CD4-positive, alpha-beta T cell treated with Interleukin-1 beta for 1 hour (primary cell): ENCODE data around the gene TTC21A.
"Not testable (repeated sequence)": the region's sequence is repeated elsewhere in the genome, so short reads cannot be mapped to it uniquely, and the experiment has no call there.

ENCODE experiments used
- DNase-seq, 2 donors: peaks; one replicate each; pipeline ENCODE4 v3.0.0-alpha.2; 2020 to 2022

TTC21A gene

GRCh38 chr3:39158148-39158715, 50.8 kb downstream of the TTC21A start:
- DNase-seq = no peak

DNA sequence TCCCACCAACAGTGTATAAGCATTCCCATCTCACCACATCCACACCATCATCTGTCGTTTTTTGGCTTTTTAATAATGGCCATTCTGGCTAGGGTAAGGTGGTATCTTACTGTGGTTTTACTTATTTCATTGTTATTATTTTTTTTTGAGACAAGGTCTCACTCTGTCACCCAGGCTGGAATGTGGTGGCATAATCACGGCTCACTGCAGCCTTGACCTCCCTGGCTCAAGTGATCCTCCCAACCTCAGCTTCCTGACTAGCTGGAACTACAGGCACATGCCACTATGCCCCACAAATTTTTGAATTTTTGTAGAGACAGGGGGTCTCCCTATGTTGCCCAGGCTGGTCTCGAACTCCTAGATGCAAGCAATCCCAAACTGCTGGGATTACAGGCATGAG, 56.9 kb downstream of the TTC21A start:
- no peak for DNase-seq

DNA sequence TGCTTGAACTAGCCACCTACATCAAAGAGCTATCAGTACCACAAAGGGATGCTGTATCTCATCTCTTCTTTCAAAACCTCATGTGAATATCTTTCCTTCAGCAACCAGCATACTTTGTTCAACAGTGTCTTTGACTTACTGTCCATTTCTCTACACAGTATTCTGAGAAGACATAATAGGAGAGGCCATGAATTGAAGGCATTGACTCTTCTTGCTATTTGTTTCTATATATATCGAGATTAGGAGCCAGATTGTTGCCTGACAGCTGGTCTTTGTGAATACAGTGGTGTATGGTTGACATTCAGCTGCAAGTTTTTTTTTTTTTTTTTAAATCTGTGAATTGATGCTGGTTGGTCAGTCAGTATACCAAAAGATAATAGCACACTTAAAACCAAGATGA, 58.0 kb downstream of the TTC21A start:
- no peak for DNase-seq

GRCh38 chr3:39166134-39166710, 58.7 kb downstream of the TTC21A start:
- no peak for DNase-seq

DNA sequence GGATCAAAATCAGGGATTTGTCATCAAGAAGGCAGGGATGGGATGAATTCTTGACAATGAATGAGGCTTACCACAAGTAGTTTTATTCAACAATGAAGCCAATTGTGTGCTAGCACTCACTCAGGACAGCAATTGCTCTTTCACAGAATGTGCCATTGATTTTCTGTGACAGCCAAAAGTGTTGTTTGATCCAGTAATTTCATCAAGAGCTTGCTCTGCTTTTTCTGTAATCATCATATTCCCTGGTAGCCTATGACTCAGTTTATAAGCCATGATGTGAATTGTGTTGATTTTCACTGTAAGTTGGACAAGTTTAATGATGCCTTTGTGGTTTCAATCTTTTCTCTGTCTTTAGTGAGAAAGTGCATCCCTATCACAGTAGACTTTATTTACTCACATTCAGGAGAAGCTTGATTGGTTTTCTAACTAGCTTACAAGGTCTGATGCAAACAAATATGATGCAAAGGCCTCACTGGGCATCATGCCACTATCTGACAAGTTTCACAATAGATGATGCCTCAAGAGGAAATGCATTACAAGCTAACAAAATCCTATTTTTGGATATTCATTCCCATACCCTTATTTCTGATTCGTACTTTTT, 59.6 kb downstream of the TTC21A start:
- peak in 1 of 2 donors; percentile 52 for DNase-seq

DNA sequence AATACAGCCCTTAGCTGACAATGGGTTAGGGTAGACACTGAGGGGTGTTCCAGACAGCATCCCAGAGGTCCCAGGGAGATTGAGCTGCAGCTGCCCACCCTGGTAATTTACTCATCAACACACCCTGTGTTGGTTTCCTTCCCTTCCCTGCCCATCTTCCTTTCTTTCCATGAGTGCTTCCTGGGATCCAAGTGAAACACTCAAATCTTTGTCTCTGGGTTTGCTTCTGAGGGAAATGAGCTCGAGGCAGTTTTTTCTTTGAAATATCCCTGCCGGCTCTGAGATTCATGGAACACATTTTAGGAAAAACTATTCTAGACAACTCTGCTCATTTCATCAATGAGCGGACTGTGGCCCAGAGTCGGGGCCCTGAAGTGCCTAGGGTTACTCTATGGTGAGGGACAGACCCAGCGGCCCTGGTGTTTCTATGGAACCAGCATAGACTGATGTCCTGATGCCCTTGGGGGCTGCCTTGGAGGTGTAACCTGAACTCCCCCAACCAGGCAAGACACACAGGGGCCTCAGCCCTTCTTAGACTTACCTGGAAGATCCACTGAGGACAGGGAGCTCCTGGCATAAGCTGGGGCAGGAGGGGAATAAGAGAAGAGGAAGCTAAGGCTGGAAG, 60.8 kb downstream of the TTC21A start:
- DNase-seq = no peak

DNA sequence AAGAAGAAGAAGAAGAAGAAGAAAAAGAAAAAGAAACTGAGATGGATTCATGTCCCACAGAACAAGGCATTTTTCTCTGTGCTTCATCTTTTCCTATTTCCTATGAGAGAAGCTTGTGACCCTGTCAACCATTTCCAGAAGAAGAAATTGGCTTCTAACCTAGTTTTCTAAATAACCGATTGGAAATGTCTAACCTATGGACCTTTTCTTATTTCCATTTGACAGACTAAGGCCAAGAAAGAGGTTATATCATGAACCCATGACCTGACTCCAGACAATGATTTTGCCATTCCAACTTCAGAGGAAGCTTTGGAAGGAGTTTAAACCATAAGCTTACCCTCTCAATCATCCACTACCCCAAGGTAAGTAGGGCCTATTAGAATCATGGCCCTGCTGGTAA, 62.2 kb downstream of the TTC21A start:
- DNase-seq = no peak

GRCh38 chr3:39170461-39170860, 63.0 kb downstream of the TTC21A start:
- DNase-seq = no peak

DNA sequence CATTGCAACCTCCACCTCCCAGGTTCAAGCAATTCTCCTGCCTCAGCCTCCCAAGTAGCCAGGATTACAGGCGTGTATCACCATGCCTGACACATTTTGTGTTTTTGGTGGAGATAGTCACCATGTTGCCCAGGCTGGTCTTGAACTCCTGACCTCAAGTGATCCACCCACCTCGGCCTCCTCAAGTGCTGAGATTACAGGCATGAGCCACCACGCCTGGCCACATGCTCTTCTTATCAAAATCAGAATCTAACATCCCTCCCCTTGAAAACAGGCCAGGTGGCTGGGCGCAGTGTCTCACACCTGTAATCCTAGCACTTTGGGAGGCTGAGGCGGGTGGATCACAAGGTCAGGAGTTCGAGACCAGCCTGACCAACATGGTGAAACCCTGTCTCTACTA, 63.4 kb downstream of the TTC21A start:
- DNase-seq = not testable (repeated sequence)

DNA sequence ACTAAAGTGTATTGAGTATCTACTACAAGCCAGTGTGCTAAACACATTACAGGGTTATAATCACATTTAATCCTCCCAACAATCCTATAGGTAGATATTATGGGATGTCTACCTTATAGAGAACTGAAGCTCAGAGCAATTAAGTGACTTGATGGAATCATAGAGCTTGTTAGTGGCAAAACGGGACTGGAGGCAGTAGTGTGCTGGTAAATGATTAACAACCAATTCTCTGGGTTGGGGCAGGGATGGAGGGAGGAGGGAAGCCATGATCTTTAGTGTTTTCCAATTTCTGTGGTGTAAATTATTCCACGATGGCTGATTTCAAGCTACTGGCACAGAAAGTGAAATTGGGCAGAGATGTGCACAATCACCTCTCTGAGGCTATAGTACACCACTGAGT, 64.4 kb downstream of the TTC21A start:
- DNase-seq = no peak

GRCh38 chr3:39173318-39174125, 66.0 kb downstream of the TTC21A start:
- no peak for DNase-seq

- DNase-seq = no peak
Measured at GRCh38 chr3:39176025-39176714, 68.7 kb downstream of the TTC21A start.

DNA sequence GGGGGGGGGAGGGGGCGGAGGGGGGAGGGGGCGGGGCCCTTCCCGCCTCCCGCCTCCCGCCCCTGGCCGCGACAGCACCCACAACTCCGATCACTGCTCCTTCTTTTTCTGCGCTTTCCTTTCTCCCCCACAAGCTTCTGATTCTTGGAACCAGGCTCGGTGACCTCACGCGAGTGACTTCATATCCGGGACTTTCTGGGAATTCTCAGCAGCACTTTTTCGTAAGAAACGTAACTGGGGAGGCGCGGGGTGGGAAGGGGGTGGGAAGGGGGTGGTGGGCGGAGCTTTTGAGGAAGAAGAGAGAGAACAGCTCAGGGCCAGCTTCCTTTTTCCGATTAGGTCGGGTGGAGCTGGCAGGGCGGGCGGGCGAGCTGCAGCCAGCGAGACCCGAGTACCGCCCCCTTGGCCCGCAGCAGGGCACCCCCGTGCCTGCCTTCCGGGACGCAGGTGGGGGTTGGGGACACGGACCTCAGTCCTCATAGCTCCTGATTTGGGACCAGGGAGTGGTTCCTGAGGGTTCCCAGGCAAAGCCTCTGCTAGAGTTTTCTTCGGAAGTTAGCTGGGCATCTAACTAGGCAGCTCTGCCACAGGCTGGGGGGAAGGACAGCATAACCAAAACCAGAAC, 70.3 kb downstream of the TTC21A start:
- peak; percentile 79 to 84 for DNase-seq

- no peak for DNase-seq
Measured at GRCh38 chr3:39178553-39178952, 71.1 kb downstream of the TTC21A start.

DNA sequence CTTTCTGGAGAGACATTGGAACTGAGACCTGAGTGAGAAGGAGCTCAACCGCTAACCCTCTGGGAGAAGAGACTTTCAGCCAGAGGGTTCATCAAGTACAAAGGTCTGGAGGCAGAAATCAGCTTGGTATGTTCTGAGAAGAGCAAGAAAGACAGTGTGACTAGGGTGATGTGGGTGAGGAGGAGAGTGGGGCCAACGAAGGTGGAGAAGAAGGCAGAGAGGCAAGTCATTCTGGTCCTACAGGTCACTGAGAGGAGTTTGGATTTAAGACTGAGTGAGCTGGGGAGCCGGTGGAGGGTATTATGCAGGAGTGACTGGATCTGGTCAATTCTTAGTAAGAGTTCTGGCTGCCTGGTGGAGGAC, 72.7 kb downstream of the TTC21A start:
- DNase-seq = no peak

GRCh38 chr3:39180546-39181346, 73.3 kb downstream of the TTC21A start:
- peak; percentile 94 for DNase-seq

- DNase-seq = no peak
Measured at GRCh38 chr3:39181408-39182335, 74.2 kb downstream of the TTC21A start.

DNA sequence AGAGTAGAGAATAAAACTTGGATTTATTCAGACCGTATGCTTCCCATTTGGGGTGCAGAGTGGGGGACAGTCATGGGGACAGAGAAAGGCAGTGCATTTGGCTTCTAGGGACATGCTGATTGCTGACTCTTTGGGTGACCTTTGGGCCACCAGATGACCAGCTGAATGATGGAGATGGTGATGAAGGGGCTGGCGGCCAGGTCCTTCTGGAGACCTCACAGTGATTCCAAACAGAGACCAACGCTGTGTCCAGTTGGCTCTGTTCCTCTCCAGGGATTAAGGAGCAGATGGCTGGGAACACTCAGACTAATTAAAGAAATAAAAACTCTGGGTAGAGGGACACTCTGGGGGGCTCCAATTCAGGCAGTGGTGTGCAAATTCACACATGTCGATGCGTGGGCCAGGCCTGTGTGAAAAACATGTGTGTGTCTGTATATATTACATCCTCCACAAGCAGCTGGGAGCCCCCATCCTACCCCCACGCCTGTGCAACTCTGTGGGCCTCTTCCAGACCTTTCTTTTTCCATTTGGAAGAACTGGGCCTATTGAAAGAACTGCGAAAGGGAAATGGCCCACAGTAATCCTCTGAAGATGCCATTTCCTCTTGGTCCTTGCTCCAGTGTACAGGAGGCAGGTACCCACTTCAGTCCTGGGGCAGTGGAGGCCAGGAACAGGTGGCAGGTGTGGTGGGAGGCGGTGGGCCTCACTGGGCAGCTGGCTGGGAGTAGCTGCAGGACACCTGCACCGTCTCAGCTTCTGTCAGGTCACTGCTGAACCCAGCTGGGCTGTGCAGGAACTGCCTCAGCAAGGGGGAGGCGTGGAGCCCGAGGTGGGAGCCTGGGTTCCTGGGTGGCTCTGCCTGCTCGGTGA, 76.0 kb downstream of the TTC21A start:
- no peak for DNase-seq
